Limb (tissue), 2 donors: Measurements from ENCODE around the gene CFAP73.

Experiments used
- DNase-seq, 2 donors: peaks; one replicate each; pipeline ENCODE4 v3.0.0-alpha.2; 2016; ENCODE audit errors: extremely low spot score in 2 of 2

Gene CFAP73

GRCh38 chr12:113163030-113163360 is 13.5 kb downstream of the CFAP73 start:
- DNase-seq = no peak

- no peak for DNase-seq
These were observed 14.5 kb downstream of the CFAP73 start for GRCh38 chr12:113164014-113164413.

DNA sequence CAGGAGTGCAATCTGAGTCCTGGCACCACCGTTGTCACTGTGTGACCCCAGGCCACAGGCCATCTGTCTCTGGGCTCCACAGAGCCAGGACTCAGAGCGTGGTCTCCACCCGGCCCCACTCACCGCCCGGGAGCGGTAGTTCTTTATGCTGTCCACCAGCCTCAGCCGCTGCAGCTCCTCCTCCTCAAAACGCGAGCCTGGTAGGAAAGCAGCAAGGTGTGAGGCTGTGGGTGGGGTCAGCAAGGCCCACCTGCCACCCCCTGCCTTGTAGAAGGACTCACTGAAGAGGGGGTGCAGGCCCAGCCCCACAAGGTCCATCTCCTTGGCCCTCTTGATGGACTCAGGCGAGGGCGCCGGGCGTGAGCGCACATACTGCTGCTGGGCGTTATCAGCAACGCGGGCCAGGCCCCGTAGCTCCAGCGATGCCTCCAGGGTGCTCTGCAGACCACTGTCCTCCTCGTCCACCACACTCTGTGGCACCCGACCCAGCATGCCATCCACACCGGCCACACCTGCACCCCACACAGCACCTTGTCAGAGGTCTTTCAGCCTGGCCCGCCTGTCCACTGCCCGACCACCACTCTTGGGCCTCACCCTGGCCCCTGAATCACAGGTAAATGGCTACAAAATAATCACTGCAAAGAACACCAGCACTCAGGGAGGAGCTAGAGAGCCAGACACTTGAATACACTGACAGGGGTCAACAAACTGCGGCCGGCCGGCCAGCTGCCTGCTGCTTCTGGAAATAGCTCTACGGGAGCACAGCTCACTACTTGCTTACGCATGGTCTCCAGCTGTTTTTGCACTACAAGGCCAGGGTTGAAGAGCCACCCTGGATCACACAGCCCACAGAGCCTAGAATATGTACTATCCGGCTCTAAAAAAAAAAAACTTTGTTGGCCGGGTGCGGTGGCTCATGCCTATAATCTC is 16.3 kb downstream of the CFAP73 start:
- DNase-seq = no peak

DNA sequence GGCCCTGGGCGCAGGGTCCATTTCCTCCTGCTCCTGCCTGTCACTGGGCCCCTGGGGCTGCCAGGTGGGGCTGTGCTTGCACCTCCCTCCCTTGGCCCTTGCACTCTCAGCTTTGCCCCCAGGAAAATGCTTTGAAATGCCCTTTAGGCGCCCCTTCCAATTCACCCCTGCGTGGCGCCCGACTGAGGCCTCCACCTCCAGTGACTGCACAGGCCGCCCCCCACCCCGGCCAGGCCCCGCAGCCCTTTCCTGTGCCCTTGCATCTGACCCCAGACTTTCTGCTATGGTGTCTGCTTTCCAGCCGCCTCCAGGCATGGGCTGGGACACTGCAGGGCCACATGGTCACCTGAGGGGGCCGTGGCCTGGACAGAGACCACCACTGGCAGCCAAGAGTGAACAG is 18.3 kb downstream of the CFAP73 start:
- no peak for DNase-seq

DNA sequence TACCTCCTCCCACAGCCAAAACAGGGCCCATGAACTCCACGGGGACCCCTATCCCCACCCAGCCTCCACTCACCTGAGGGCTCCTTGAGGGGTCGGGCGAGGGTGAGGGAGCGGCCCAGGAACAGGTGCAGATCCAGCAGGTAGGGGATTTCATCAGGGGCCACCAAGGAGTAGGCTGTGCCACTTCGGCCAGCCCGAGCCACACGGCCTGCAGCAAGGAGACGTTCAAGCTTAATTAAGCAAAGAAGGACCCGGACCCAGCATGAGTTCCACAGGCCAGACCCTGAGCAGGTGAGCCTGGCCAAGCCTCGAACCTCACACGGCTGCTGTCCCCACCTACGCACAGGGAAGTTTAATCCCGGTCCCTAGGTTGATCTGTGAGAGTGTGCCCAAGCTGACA is 20.2 kb downstream of the CFAP73 start:
- no peak for DNase-seq

DNA sequence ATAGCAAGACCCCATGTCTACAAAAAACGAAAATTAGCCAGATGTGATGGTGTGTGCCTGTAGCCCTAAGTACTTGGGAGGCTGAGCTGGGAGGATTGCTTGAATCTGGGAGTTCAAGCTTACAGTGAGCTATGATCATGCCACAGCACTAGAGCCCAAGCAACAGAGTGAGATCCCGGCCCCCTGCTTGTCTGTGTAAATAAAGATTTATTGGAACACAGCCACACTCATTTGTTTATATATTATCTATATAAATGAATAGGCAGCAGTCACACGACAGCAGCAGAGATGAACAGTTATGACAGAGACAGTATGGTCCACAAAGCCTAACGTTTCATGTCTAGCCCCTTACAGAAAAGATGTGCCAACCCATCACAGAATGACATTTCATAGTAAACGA is 20.9 kb downstream of the CFAP73 start:
- DNase-seq = no peak

- DNase-seq = no peak
These were observed 21.4 kb downstream of the CFAP73 start for GRCh38 chr12:113170926-113171325.

GRCh38 chr12:113171543-113171942 is 22.0 kb downstream of the CFAP73 start:
- no peak for DNase-seq

DNA sequence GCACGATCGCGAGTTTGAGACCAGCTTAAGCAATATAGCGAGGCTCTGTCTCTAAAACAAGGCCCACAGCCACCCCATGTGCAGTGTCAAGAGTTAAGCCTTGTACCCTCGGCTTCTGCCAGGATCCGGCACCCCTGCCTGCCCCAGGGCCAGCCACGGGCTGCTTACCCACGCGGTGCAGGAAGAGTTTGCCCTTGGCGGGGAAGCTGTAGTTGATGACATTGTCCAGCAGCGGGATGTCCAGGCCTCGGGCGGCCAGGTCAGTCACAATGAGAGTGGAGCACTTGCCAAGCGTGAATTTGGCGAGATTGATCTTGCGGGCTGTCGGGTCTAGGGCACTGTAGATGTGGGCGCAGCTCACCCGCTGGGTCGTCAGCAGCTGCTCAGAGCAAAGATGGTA is 22.7 kb downstream of the CFAP73 start:
- DNase-seq = peak in 1 of 2 donors; percentile 15

DNA sequence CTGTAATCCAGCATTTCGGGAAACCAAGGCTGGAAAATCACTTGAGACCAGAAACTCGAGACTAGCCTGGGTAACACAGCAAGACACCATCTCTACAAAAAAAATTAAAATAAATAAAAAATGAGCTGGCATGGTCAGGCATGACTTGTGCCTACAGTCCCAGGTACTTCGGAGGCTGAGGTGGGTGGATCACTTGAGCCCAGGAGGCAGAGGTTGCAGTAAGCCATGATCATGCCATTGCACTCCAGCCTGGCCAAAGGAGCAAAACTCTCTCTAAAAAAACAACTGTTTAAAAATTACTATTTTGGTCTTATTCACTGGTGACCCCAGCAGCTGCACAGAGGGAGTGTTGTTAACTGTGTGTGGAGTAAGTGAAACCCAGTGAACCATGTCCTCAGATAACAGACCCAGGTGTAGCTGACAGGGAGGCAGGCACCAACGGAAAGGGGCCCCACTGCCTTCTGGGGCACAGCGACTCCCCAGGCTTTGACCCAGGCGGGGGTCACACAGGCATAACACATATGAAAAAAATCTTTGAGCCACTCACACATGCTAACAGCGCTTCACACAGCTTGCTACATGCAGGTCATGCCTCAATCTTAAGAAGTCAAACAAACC is 23.7 kb downstream of the CFAP73 start:
- no peak for DNase-seq

DNA sequence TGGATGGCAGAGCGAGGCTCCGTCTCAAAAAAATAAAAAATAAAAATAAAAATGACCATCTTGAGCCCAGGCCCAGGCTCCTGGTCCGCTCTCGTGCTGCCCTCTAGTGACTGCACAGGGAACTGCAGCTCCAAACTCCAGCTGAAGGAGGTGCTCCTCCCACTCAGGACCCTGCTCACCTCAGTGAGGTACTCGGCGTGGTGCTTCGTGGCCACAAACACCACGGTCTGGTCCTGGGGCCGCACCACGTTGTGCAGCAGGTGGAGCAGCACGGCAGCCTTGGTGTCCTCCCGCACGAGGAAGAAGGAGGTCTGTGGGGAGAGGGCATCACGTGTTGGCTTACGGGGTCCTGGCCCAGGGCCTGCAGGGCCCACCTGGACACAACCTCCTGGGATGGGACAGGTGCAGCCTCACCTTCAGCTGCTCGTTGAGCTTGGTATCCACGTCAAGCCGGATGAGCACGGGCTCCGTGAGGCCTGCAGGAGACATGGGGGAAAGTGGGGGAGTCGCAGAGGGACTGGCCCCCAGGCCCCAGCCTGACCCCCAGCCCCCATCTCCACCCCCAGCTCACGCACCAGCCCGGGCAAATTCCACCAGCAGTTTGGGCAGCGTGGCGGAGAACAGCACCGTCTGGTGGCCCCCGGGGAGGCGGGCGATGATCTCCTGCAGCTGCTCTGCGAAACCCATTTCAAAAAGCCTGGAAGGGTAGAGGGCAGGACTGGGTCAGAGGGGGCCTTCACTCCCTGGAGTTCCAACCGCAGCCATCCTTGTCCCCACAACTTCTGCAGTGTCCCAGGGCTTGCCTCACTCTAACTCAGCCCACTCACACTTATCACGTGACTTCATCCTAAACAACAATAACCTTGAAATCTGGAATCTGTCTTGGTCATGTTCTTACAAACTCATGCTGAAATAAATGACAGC is 25.2 kb downstream of the CFAP73 start:
- peak; percentile 40 to 87 for DNase-seq

GRCh38 chr12:113179023-113179422 is 29.5 kb downstream of the CFAP73 start:
- DNase-seq = no peak

DNA sequence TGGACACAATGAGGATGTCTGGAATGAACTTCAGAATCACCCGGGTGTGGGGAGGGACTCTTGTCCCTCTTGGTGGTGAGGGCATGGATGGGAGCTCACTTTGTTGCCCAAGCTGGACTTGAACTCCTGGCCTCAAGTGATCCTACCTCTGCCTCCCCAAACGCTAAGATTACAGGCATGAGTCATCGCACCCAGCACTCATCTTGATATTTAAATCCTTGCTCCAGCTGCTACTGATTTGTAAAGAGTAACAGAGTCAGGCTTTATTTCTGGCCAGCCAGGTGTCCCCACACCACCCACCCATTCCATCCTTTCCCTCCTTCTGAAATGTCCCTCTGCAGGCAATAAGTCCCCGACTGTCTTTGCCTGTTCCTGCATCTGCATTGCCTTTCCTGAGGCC is 30.8 kb downstream of the CFAP73 start:
- no peak for DNase-seq

DNA sequence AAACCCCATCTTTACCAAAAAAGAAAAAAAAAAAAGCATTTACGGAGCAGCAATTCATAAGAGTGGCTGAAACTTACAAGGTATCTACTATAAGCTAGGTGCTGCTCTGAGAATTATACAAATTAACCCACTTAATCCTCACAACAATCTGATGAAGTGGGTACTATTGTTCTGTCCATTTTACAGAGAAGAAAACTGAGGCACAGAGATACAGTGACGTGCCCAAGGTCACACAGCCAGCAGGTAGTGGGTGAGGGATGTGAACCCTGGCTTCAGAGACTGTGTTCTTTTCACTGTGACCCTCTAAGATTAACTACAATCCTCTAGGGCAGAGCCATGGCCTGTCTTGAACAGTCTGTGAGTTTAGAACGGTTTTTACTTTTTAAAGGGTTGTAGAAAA is 32.5 kb downstream of the CFAP73 start:
- no peak for DNase-seq

DNA sequence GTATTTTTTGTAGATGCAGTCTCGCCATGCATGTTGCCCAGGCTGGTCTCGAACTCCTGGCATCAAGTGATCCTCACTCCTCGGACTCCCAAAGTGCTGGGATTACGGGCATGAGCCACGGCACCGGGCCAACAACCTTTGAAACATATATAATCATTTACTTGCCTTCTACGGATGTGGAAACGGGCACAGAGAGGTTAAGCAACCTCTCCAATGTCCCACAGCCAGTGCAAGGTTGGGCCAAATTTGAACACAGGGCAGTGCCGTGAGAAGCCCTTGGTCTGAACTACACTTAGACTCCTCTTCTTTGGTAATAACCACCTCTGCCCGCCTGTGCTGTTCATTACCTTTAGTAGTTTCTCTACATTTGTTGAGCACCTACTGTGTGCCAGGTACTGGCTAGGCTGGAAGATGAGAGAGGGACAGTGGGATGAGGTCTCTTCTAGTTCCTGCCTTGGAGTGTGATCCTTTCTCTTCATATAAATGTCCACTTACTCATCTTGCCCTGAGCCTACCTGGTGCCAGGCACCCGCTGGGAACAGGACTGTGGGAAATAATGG is 33.6 kb downstream of the CFAP73 start:
- no peak for DNase-seq

DNA sequence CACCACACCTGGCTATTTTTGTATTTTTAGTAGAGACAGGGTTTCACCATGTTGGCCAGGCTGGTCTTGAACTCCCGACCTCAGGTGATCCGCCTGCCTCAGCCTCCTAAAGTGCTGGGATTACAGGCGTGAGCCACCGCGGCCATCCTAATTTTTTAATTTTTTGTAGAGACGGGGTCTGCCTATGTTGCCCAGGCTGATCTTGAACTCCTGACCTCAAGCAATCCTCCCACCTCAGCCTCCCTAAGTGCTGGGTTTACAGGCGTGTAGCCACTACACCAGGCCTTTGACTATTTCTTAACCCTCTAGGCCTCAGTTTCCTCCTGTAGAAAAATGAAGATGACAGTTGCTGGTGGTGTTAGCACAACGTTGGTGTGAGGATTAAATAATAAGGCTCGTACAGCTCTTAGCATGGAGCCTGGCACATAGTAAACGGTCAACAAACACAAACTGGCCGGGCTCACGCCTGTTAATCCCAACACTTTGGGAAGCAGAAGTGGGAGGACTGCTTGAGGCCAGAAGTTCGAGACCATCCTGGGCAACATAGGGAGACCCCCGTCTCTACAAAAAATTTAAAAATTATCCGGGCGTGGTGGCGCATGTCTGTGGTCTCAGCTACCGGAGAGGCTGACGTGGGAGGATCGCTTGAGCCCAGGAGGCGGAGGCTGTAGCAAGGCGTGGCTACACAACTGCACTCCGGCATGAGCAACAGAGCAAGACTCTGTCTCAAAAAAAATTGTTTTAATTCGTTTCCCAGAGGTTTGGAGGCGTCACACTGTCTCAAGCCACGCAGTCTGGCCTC is 34.8 kb downstream of the CFAP73 start:
- no peak for DNase-seq

GRCh38 chr12:113184900-113185179 is 35.3 kb downstream of the CFAP73 start:
- DNase-seq = peak; percentile 91 to 92

DNA sequence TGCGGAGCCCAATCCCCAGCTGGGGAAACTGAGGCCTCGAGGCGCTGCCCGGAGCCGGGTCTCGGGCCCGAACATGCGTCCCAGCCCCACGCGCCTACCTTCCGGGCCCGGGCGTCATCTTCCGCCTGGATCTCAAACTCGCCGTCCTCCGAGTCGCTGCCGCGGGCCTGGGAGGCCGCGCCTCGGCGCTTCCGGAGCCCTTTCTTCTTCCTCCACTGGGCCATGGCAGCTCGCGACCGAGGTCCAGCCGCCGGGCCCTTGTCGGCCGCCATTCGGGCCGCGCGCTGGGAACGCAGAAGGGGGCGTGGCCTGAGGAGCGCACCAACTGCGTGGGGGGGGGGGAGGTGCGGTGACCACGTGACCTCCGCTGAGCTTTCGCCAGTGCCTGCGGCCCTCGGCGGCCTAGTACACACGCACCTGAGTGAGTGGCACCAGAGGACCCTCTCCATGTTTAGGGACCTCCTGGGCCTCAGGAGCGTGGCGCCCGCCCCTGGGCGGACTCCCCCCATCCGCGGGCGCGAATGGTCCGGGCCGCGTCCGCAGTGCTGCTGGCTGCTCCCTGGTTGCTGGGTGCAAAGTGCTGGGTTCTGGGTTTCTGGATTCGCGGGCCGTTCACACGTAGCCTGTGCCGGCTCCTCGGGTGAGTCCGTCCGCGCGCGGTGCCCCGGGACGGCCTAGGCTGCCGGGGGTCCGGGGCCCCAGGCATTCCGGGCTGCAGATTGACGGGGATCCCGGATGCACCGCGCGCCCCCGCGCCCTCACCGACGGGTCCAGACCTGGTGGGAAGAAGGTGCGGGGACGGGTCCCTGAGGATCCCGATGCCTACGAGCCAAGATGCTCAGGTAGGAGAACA is 35.9 kb downstream of the CFAP73 start, which contains the start of the genes DDX54 and RITA1:
Gene DDX54 (minus strand): TSS at position 299 of the 853 bp plus-strand sequence. CDS start 27 bp downstream, at position 272.
Gene RITA1 (plus strand): TSS at position 542 of the 853 bp plus-strand sequence. CDS start 1,026 bp downstream, outside the sequence.
- DNase-seq = peak; percentile 71 to 93

- DNase-seq = no peak
These were observed 36.5 kb downstream of the CFAP73 start for GRCh38 chr12:113186033-113186365.
